ENCODE results near the gene L1CAM.

L1CAM gene

DNA sequence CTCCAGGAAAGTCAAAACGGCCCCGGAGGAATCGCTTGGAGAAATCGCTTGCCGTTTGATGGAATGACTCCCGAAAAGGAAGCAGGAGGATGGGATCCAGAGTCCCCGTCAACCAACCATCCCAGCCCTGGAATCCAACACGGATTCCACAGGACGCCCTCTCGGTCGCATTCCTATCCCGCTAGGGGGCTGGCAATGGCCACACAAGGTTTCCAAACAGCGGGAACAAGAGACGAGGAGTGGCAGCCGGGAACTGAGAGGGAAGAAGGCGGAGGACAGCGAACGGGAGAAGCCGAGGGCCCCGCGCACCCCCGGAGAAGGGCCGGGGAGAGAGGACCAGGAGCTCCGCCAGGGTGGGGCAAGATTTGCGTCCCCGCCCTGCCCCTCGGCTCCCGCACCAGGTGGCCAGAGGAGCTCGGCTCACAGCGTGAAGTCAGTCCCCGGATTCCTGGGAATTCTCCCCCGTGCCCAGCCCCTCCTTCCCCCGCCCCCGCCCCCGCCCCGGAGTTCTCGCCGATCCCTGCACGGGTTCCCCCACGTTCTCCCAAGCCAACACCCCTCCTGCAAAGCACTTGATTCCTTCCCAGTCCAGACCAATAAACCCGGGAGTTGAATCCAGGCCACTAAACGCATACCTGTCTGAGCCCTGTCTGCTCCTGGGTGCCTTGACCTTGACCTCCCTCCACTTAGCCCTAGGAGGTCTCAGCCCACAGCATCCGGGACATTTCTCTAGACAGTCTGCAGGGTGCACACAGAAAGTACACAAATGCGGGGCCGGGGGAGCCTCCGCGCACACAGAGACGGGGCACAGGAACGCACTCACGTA is 57.0 kb downstream of the L1CAM start:
- no peak overlapping the region for H3K4me2 ChIP-seq (ENCODE audit: low read length)
- H4K20me1 ChIP-seq (ENCODE audit: insufficient read depth, low read length), result no peaks in the 10 kb centered on the region
- no peak overlapping the region for H2AFZ ChIP-seq (ENCODE audit: low read depth, low read length)
- H3K27ac ChIP-seq (ENCODE audit: low read length), result no peak overlapping the region
- no peaks in the 10 kb centered on the region for H3K4me1 ChIP-seq (ENCODE audit: low read length)
- no peaks in the 10 kb centered on the region for H3K79me2 ChIP-seq (ENCODE audit: low read length)
- H3K4me3 ChIP-seq (ENCODE audit: low read length), result no peak overlapping the region
- H3K36me3 ChIP-seq (replicated peaks; ENCODE audit: low read depth, low read length), result no peaks in the 10 kb centered on the region
- H3K9me3 ChIP-seq (ENCODE audit: insufficient read depth, low read length), result no peaks in the 10 kb centered on the region
- TF ChIP-seq EZH2phosphoT487 (IDR thresholded peaks at IDR 0.05; ENCODE audit: low read depth), result no peak
- TF ChIP-seq, protein P1, sequence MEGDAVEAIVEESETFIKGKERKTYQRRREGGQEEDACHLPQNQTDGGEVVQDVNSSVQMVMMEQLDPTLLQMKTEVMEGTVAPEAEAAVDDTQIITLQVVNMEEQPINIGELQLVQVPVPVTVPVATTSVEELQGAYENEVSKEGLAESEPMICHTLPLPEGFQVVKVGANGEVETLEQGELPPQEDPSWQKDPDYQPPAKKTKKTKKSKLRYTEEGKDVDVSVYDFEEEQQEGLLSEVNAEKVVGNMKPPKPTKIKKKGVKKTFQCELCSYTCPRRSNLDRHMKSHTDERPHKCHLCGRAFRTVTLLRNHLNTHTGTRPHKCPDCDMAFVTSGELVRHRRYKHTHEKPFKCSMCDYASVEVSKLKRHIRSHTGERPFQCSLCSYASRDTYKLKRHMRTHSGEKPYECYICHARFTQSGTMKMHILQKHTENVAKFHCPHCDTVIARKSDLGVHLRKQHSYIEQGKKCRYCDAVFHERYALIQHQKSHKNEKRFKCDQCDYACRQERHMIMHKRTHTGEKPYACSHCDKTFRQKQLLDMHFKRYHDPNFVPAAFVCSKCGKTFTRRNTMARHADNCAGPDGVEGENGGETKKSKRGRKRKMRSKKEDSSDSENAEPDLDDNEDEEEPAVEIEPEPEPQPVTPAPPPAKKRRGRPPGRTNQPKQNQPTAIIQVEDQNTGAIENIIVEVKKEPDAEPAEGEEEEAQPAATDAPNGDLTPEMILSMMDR (IDR thresholded peaks at IDR 0.05; ENCODE audit: low read depth, low read length), result no peak
- H3K9ac ChIP-seq (ENCODE audit: low read length), result no peak overlapping the region
- peaks cover 6% of the 10 kb centered on the region; the same call in 1 of the 2 replicates for H3K27me3 ChIP-seq (ENCODE audit: low read depth, low read length)

DNA sequence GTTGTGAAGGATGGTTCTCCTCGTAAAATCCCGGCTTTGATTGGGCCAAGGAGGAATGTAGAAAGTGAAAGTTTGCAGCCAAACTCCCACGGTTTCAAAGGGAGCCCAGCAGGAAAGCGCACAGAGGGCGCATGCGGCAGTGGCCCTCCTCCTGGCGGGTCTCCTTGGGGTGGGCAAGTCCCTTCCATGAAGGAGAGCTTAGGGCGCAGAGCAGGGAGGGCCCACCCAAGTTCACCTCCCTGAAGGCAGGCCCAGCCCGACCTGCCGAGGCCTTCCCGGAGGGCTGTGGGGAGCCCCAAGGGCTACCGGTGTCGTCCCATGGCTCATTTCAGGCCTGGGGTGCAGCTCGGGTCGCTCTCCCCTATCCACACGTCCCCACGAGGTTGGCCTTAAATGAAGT is 57.7 kb downstream of the L1CAM start:
- Histone ChIP-seq H3K79me2 (ENCODE audit: low read length) (no peaks in the 10 kb centered on the region), H3K9me3 (ENCODE audit: insufficient read depth, low read length) (no peaks in the 10 kb centered on the region), H3K27me3 (ENCODE audit: low read depth, low read length) (peaks cover 6% of the 10 kb centered on the region; the same call in 1 of the 2 replicates), H3K4me2 (ENCODE audit: low read length) (no peak overlapping the region), H3K4me3 (ENCODE audit: low read length) (no peak overlapping the region), H2AFZ (ENCODE audit: low read depth, low read length) (no peak overlapping the region), H3K36me3 (replicated peaks; ENCODE audit: low read depth, low read length) (no peaks in the 10 kb centered on the region), H3K27ac (ENCODE audit: low read length) (no peak overlapping the region), H3K9ac (ENCODE audit: low read length) (no peak overlapping the region), H3K4me1 (ENCODE audit: low read length) (no peaks in the 10 kb centered on the region), H4K20me1 (ENCODE audit: insufficient read depth, low read length) (no peaks in the 10 kb centered on the region)
- TF ChIP-seq, protein P1 (IDR thresholded peaks at IDR 0.05; ENCODE audit: low read depth, low read length), result no peak
- no peak for TF ChIP-seq EZH2phosphoT487 (IDR thresholded peaks at IDR 0.05; ENCODE audit: low read depth)

DNA sequence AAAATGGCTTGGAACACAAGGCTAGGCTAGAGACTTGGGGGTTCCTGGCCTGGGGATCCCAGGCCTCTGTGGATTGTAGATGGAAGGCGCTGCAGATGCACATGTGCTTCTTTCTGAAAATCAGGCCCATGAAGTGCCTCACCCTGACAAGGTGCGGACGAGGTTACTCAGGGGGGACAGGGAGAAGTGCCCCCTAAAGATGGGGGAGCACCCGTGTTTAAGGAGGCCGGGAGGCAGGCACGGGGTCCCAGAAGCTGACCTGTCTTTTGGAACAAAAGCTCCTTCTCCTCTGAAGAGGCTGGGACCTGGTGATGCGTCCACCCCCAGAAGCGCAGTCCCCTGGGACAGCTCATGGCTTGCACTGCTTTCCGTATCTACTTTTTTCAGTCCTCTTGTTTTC is 58.1 kb downstream of the L1CAM start:
- Histone ChIP-seq H3K4me2 (ENCODE audit: low read length) (no peak overlapping the region), H3K9me3 (ENCODE audit: insufficient read depth, low read length) (no peaks in the 10 kb centered on the region), H3K4me1 (ENCODE audit: low read length) (no peaks in the 10 kb centered on the region), H3K9ac (ENCODE audit: low read length) (no peak overlapping the region), H3K4me3 (ENCODE audit: low read length) (no peak overlapping the region), H3K79me2 (ENCODE audit: low read length) (no peaks in the 10 kb centered on the region), H3K27me3 (ENCODE audit: low read depth, low read length) (peaks cover 6% of the 10 kb centered on the region; the same call in 1 of the 2 replicates), H2AFZ (ENCODE audit: low read depth, low read length) (no peak overlapping the region), H3K36me3 (replicated peaks; ENCODE audit: low read depth, low read length) (no peaks in the 10 kb centered on the region), H3K27ac (ENCODE audit: low read length) (no peak overlapping the region), H4K20me1 (ENCODE audit: insufficient read depth, low read length) (no peaks in the 10 kb centered on the region)
- TF ChIP-seq, protein P1 (IDR thresholded peaks at IDR 0.05; ENCODE audit: low read depth, low read length), result no peak
- no peak for TF ChIP-seq EZH2phosphoT487 (IDR thresholded peaks at IDR 0.05; ENCODE audit: low read depth)

DNA sequence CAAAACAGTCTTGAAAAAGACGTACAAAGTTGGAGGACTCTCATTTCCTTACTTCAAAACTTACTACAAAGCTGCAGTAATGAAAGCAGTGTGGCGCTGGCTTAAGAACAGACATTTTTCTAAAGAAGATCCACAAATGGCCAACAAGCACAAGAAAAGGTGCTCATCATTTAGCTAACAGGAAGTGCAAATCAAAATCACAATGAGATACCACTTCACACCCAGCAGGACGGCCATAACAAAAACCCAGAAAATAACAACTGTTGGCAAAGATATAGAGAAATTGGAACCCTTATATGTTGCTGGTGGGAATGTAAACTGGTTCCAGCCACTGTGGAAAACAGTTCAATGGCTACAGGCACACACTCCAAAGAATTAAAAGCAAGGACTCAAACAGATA is 59.0 kb downstream of the L1CAM start:
- Histone ChIP-seq H3K4me3 (ENCODE audit: low read length) (no peak overlapping the region), H3K27ac (ENCODE audit: low read length) (no peak overlapping the region), H4K20me1 (ENCODE audit: insufficient read depth, low read length) (no peaks in the 10 kb centered on the region), H3K79me2 (ENCODE audit: low read length) (no peaks in the 10 kb centered on the region), H3K4me1 (ENCODE audit: low read length) (no peaks in the 10 kb centered on the region), H3K36me3 (replicated peaks; ENCODE audit: low read depth, low read length) (no peaks in the 10 kb centered on the region), H3K9me3 (ENCODE audit: insufficient read depth, low read length) (no peaks in the 10 kb centered on the region), H3K27me3 (ENCODE audit: low read depth, low read length) (peaks cover 6% of the 10 kb centered on the region; the same call in 1 of the 2 replicates), H3K9ac (ENCODE audit: low read length) (no peak overlapping the region), H2AFZ (ENCODE audit: low read depth, low read length) (no peak overlapping the region), H3K4me2 (ENCODE audit: low read length) (no peak overlapping the region)
- TF ChIP-seq, protein P1 (IDR thresholded peaks at IDR 0.05; ENCODE audit: low read depth, low read length), result no peak
- TF ChIP-seq EZH2phosphoT487 (IDR thresholded peaks at IDR 0.05; ENCODE audit: low read depth), result no peak
